ENCODE measurements around the gene BEST2.

BEST2 gene

DNA sequence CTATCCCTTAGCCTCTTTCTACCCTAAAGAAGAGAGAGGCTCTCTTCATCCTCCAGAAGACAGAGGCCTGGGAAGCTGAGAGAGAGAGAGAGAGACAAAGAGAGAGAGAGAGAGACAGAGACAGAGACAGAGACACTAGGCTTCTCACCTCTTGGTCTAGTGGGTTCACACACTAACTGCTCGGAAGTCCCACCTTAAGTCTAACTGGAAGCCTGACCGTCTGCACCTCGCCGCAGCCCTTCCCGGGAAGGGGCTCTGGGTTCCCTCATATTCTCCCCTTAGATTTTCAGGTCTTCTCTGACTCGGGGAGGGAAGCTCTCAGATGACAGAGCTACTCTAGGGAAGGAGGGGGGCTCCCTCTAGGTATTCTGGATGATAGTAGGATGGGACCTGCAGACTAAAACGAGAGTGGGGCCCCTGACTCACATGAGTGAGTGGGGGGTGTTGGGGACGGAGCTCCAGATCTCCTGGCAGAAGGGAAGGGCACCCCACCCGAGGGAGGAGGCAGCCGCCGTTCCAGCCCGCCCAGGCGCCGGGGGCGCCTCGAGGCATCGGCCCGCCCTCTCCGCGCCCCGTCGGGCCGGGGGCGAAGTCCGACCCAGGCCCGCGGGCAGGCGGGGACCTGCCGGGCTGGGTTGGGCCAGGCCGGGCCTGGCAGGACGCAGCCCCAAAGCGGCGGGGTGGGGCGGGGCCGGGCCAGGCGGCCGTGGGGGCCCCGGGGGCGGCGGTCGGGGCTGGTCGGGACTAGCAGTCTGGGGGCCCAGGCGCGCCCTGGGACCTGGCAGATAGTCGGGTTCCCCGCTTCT lies 37.7 kb downstream of the BEST2 start:
- H3K27ac ChIP-seq: peak overlapping the region; percentile 95

DNA sequence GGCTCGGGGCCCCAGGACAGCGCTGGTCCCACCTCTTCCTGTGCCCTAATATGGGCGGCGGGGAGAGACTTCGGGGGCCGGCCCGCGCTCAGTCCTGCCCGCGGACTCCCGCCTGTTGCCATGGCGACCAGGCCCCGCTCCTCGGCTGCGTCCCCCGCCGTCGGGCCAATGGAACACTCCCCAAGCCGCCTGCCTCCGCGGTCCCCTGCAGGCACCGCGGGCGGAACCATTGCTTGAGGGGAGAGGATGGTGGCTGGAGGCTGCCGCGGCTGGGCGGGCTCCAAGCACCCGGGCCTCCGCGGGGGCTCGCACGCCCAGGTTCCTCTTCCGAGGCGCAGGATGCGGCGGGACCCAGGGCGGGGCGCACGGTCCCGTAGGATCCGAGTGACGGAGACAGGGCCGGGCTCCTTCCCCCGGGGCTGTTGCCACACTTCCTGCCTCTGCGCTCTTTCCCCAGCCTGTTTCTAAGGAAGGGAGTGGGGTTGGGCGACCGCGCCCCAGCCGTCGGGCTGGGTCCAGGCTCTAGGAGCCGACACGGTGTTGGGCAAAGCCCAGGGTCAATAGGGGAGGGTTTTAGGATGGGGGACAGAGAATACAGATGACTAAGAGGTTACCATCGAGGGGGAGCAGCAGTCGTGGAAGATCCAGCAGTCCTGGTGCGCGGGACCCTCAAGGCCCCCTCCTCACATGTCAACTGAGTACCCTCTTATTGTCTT lies 38.5 kb downstream of the BEST2 start:
- no peak for TF ChIP-seq ZFX (IDR thresholded peaks at IDR 0.05)
- TF ChIP-seq, protein P1, sequence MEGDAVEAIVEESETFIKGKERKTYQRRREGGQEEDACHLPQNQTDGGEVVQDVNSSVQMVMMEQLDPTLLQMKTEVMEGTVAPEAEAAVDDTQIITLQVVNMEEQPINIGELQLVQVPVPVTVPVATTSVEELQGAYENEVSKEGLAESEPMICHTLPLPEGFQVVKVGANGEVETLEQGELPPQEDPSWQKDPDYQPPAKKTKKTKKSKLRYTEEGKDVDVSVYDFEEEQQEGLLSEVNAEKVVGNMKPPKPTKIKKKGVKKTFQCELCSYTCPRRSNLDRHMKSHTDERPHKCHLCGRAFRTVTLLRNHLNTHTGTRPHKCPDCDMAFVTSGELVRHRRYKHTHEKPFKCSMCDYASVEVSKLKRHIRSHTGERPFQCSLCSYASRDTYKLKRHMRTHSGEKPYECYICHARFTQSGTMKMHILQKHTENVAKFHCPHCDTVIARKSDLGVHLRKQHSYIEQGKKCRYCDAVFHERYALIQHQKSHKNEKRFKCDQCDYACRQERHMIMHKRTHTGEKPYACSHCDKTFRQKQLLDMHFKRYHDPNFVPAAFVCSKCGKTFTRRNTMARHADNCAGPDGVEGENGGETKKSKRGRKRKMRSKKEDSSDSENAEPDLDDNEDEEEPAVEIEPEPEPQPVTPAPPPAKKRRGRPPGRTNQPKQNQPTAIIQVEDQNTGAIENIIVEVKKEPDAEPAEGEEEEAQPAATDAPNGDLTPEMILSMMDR (conservative IDR thresholded peaks at IDR 0.05): no peak
- peak overlapping the region; percentile 96 for H3K27ac ChIP-seq

More for the DNA sequence above, 37.7 kb downstream of the BEST2 start:
- TF ChIP-seq ZFX (IDR thresholded peaks at IDR 0.05): no peak
- TF ChIP-seq, protein P1 (conservative IDR thresholded peaks at IDR 0.05): no peak

DNA sequence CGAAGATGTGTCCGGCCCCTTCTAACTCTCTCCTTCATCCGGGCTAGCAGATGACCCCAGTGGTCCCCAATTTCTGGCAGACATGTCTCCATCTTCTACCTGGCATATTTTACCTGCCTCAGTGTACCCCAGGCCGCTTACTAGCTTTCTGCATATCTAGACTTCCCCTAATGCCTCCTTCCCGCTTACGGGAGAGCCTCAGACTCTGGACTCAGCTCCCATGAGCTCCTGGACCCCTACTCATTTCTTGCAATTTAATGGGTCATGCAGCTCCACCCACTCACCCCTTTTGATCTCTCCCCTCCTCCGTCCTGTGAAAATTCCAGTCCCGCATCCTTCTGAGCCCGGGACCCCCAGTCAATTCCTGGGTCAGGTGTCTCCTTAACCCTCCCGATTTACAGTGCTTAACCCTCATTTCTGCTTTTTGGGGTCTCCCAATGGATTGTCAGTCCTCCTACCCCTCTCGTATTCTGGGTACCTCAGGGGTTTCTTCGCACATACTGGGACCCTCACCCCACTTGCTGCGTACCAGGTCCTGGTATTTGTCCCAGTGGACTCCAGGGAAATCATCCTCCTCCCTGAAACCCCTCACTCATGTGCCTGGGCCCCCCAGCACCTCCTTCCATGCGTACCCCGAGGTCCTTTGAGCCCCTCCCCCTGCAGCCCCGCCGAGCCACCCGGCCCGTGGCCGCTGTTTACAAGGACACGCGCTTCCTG lies 39.2 kb downstream of the BEST2 start:
- TF ChIP-seq, protein P1 (conservative IDR thresholded peaks at IDR 0.05): no peak
- no peak for TF ChIP-seq ZFX (IDR thresholded peaks at IDR 0.05)
- H3K27ac ChIP-seq: peak overlapping the region; percentile 96

DNA sequence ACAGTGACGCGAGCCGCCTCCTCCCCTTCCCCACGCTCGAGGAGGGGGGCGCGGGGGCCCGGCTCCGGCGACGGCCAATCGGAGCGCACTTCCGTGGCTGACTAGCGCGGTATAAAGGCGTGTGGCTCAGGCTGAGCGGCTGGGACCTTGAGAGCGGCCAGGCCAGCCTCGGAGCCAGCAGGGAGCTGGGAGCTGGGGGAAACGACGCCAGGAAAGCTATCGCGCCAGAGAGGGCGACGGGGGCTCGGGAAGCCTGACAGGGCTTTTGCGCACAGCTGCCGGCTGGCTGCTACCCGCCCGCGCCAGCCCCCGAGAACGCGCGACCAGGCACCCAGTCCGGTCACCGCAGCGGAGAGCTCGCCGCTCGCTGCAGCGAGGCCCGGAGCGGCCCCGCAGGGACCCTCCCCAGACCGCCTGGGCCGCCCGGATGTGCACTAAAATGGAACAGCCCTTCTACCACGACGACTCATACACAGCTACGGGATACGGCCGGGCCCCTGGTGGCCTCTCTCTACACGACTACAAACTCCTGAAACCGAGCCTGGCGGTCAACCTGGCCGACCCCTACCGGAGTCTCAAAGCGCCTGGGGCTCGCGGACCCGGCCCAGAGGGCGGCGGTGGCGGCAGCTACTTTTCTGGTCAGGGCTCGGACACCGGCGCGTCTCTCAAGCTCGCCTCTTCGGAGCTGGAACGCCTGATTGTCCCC lies 39.9 kb downstream of the BEST2 start, which contains the start of gene JUNB:
TSS of gene JUNB (plus strand) at position 142 of the 706 bp plus-strand sequence. CDS start at position 428, 286 bp downstream.
- peak within 1 kb of the TSS; percentile 96 for H3K27ac ChIP-seq
- peak; percentile 60; the same call in 1 of the 2 replicates for TF ChIP-seq ZFX (IDR thresholded peaks at IDR 0.05)
- TF ChIP-seq, protein P1 (conservative IDR thresholded peaks at IDR 0.05): no peak; the same call in 1 of the 2 replicates

DNA sequence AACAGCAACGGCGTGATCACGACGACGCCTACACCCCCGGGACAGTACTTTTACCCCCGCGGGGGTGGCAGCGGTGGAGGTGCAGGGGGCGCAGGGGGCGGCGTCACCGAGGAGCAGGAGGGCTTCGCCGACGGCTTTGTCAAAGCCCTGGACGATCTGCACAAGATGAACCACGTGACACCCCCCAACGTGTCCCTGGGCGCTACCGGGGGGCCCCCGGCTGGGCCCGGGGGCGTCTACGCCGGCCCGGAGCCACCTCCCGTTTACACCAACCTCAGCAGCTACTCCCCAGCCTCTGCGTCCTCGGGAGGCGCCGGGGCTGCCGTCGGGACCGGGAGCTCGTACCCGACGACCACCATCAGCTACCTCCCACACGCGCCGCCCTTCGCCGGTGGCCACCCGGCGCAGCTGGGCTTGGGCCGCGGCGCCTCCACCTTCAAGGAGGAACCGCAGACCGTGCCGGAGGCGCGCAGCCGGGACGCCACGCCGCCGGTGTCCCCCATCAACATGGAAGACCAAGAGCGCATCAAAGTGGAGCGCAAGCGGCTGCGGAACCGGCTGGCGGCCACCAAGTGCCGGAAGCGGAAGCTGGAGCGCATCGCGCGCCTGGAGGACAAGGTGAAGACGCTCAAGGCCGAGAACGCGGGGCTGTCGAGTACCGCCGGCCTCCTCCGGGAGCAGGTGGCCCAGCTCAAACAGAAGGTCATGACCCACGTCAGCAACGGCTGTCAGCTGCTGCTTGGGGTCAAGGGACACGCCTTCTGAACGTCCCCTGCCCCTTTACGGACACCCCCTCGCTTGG lies 40.7 kb downstream of the BEST2 start:
- H3K27ac ChIP-seq: peak overlapping the region; percentile 96
- TF ChIP-seq, protein P1 (conservative IDR thresholded peaks at IDR 0.05): no peak
- TF ChIP-seq ZFX (IDR thresholded peaks at IDR 0.05): no peak; the same call in 1 of the 2 replicates

DNA sequence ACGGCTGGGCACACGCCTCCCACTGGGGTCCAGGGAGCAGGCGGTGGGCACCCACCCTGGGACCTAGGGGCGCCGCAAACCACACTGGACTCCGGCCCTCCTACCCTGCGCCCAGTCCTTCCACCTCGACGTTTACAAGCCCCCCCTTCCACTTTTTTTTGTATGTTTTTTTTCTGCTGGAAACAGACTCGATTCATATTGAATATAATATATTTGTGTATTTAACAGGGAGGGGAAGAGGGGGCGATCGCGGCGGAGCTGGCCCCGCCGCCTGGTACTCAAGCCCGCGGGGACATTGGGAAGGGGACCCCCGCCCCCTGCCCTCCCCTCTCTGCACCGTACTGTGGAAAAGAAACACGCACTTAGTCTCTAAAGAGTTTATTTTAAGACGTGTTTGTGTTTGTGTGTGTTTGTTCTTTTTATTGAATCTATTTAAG lies 41.3 kb downstream of the BEST2 start:
- peak overlapping the region; percentile 96 for H3K27ac ChIP-seq
- no peak for TF ChIP-seq ZFX (IDR thresholded peaks at IDR 0.05)
- TF ChIP-seq, protein P1 (conservative IDR thresholded peaks at IDR 0.05): no peak
